IPS-18c (cell line): ENCODE measurements around the gene LIPN.
"Not testable (repeated sequence)": the region's sequence is repeated elsewhere in the genome, so short reads cannot be mapped to it uniquely, and the experiment has no call there.

Experiments
- H3K4me3 ChIP-seq: 2 replicates; pipeline ENCODE4 v1.7.0; 2013; ENCODE audit warnings: low read depth, mild to moderate bottlenecking, low read length, moderate library complexity; ENCODE audit not compliant: insufficient read depth
- H3K9me3 ChIP-seq: one replicate; pipeline ENCODE4 v1.6.1; 2013; ENCODE audit warnings: mild to moderate bottlenecking, low read length, moderate library complexity; ENCODE audit not compliant: control insufficient read depth, insufficient read depth

LIPN gene, protein sequence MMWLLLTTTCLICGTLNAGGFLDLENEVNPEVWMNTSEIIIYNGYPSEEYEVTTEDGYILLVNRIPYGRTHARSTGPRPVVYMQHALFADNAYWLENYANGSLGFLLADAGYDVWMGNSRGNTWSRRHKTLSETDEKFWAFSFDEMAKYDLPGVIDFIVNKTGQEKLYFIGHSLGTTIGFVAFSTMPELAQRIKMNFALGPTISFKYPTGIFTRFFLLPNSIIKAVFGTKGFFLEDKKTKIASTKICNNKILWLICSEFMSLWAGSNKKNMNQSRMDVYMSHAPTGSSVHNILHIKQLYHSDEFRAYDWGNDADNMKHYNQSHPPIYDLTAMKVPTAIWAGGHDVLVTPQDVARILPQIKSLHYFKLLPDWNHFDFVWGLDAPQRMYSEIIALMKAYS

GRCh38 chr10:88759366-88760101, at the start of gene LIPN:
TSS of gene LIPN (plus strand) at chr10:88760020. CDS start at chr10:88761406, 1,386 bp downstream.
- Histone ChIP-seq H3K4me3 (no peak within 1 kb of the TSS), H3K9me3 (no peaks in the 10 kb centered on the region)

- no peak overlapping the region for H3K4me3 ChIP-seq
- no peaks in the 10 kb centered on the region for H3K9me3 ChIP-seq
Measured at GRCh38 chr10:88715517-88715916, 44.3 kb upstream of the LIPN start.

- Histone ChIP-seq H3K4me3 (no peak overlapping the region), H3K9me3 (no peaks in the 10 kb centered on the region)
Measured at GRCh38 chr10:88721392-88721791, 38.4 kb upstream of the LIPN start.

GRCh38 chr10:88725798-88726197, 34.0 kb upstream of the LIPN start:
- Histone ChIP-seq H3K9me3 (no peaks in the 10 kb centered on the region), H3K4me3 (no peak overlapping the region)

- H3K4me3 ChIP-seq = no peak overlapping the region
Measured at GRCh38 chr10:88728107-88728763, 31.6 kb upstream of the LIPN start.

GRCh38 chr10:88730864-88731263, 29.0 kb upstream of the LIPN start:
- Histone ChIP-seq H3K9me3 (no peaks in the 10 kb centered on the region), H3K4me3 (no peak overlapping the region)

More at GRCh38 chr10:88728107-88728763, 31.6 kb upstream of the LIPN start:
- H3K9me3 ChIP-seq = no peaks in the 10 kb centered on the region

DNA sequence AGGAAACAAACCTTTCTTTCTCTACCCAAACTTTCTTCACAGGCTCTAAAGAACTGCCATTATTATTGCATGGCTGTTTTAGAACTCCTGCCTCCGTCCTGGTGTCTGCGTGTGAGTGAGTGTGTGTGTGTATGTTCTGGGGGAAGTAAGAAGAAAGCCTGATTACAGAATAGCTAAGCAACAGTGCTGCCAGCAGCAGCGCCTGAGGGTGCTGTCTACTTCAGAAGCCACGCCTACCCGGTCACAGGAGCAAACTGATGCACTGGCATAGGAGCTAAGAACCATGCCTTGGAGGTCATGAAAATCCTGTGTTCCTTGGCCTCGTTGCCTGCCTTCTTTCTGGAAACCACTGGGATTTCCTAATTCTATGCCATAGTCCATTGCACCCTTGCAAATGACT, 28.5 kb upstream of the LIPN start:
- H3K9me3 ChIP-seq = no peaks in the 10 kb centered on the region
- no peak overlapping the region for H3K4me3 ChIP-seq

- Histone ChIP-seq H3K4me3 (no peak overlapping the region), H3K9me3 (no peaks in the 10 kb centered on the region)
Measured at GRCh38 chr10:88733215-88733614, 26.6 kb upstream of the LIPN start.

DNA sequence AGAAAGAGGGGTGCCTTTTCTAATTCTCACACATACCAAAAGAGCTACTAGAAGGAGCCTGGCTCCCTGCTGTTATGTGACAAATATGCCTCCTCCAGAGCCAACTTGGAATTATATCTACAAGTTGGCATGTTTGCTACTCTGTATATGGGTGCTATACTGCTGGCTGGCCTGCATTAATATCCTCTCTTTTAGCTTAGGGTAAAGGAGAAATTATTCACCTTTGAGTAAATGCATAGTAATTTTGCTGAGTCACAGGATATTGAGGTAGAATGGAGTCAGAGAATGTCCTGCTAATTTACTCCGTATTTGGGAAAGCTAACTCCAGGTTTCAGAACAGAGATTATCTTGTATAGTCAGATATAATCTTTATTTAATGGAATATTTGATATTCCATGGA, 24.2 kb upstream of the LIPN start:
- Histone ChIP-seq H3K9me3 (no peaks in the 10 kb centered on the region), H3K4me3 (no peak overlapping the region)

- not testable (repeated sequence) for H3K4me3 ChIP-seq, H3K9me3 ChIP-seq
Measured at GRCh38 chr10:88741921-88742320, 17.9 kb upstream of the LIPN start.

GRCh38 chr10:88742448-88742847, 17.4 kb upstream of the LIPN start:
- Histone ChIP-seq H3K9me3 (no peaks in the 10 kb centered on the region), H3K4me3 (no peak overlapping the region)

GRCh38 chr10:88744002-88744401, 15.8 kb upstream of the LIPN start:
- no peak overlapping the region for H3K4me3 ChIP-seq
- H3K9me3 ChIP-seq = no peaks in the 10 kb centered on the region

DNA sequence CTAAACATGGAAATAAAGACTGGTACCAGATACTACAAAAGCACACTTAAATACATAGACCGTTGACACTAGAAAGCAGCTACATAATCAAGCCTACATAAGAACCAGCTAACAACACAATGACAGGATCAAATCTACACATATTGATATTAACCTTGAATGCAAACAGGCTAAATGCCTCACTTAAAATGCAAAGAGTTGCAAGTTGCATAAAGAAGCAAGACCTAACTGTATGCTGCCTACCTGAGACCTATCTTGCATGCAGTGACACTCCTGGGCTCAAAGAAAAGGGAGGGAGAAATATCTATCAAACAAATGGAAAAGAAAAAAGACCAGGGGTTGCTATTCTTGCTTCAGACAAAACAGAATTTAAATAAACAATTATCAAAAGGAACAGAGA, 14.2 kb upstream of the LIPN start:
- H3K9me3 ChIP-seq = no peaks in the 10 kb centered on the region

DNA sequence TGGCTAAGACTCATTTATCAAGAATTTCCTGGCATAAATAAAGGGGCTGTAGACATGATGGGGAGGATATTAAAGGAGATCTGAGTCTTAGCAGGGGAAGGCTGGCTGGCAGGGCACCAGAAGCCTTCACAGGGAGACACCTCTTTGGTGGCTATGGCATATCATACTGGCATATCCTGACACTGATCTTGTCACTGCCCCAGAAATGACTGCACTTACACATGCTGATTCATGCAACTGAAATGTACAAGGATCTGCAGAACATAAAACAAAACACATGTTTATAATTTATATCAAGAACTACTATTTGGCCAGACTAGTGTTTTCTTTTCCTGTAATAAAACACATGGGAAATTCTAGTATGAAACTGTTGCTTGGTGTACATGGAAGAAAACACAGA, 5.5 kb upstream of the LIPN start:
- no peaks in the 10 kb centered on the region for H3K9me3 ChIP-seq
- no peak overlapping the region for H3K4me3 ChIP-seq

More for the DNA sequence above, 14.2 kb upstream of the LIPN start:
- no peak overlapping the region for H3K4me3 ChIP-seq

- Histone ChIP-seq H3K9me3 (no peaks in the 10 kb centered on the region), H3K4me3 (no peak overlapping the region)
Measured at GRCh38 chr10:88755753-88756152, 4.1 kb upstream of the LIPN start.

DNA sequence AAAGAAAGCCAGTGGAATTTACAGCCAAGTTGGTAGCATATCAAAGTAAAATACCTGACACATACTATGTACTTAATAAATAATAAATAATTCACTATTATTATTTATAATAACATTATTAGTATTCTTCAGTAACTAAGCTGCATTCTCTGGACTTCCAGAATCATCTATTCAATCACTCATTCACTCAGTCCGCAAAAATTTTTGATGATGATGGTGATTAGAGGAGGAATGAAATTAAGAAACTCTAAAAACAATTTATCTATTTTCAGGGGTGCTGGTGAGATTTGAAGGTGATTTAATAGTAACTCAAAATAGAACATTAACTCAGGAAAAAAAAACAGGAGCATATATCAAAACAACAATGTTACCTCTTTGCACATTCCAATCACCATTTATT, 3.2 kb upstream of the LIPN start:
- H3K4me3 ChIP-seq = no peak overlapping the region
- no peaks in the 10 kb centered on the region for H3K9me3 ChIP-seq

GRCh38 chr10:88762906-88763305, 3.1 kb downstream of the LIPN start:
- Histone ChIP-seq H3K4me3 (no peak overlapping the region), H3K9me3 (no peaks in the 10 kb centered on the region)

DNA sequence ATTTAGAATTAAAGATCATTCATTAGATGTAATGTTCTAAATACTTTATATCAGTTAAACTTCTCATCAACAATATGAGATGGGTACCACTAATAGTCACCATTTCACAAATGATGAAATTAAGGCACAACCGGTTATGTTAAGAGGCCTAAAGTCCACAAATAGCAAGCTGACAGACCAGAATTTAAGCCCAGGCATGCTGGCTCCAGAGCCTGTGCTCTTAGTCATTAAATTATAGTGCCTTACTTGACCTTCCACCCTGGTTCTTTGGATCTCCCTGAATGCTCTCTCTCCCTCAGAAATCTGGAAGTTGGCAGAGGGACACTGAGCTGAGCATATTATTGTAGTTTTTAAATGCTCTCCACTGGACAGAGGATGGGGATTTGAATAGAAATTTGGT, 3.6 kb downstream of the LIPN start:
- Histone ChIP-seq H3K9me3 (no peaks in the 10 kb centered on the region), H3K4me3 (no peak overlapping the region)
